ENCODE results near the gene LRIG3. TPM values are rescaled to one million over a fixed set of nuclear protein-coding genes. Genes with fewer than 3 reads are reported as not detected.

Gene LRIG3
- polyA plus RNA-seq, 1 of the 3 experiments (the other 2 are of a cell fraction) = 0.03 TPM

GRCh38 chr12:58963844-58964243 lies 43.5 kb upstream of the LRIG3 start:
- ChIA-PET CTCF (no interaction called here), POLR2A (no interaction called here)
- no peaks in the 10 kb centered on the region for H3K36me3 ChIP-seq (replicated peaks in 1 of 2; ENCODE audit: control insufficient read depth in 1 of 2, insufficient read depth in 2 of 2, low read length in 1 of 2)
- no peak overlapping the region for H3K9ac ChIP-seq
- peaks cover 5% of the 10 kb centered on the region; the same call in 1 of the 2 replicates for H3K27me3 ChIP-seq (ENCODE audit: insufficient read depth)
- H3K79me2 ChIP-seq (ENCODE audit: insufficient read depth) = no peaks in the 10 kb centered on the region
- TF ChIP-seq EZH2phosphoT487 (IDR thresholded peaks at IDR 0.05; ENCODE audit: borderline replicate concordance, low read depth) (no peak), CHD2 (IDR thresholded peaks at IDR 0.05; ENCODE audit: low read length, partially characterized antibody) (no peak), GATA2 (CRISPR knock-in tag; IDR thresholded peaks at IDR 0.05) (no peak), JUND (IDR thresholded peaks at IDR 0.05) (no peak), PBX3 (IDR thresholded peaks at IDR 0.05) (no peak), FOXM1 (IDR thresholded peaks at IDR 0.05; ENCODE audit: low read depth) (no peak), RFX5 (IDR thresholded peaks at IDR 0.05; ENCODE audit: low read length) (no peak), POLR2AphosphoS5 (IDR thresholded peaks at IDR 0.05; ENCODE audit: low read depth, low read length) (no peak), RCOR1 (IDR thresholded peaks at IDR 0.05; ENCODE audit: low read length) (no peak), GABPA (IDR thresholded peaks at IDR 0.05; ENCODE audit: low read depth) (no peak), SMC3 (IDR thresholded peaks at IDR 0.05; ENCODE audit: low read depth, low read length) (no peak), CTCF (IDR thresholded peaks at IDR 0.05) (no peak), FOXJ3 (CRISPR knock-in tag; IDR thresholded peaks at IDR 0.05) (no peak), EP300 (IDR thresholded peaks at IDR 0.05; ENCODE audit: borderline replicate concordance in 1 of 2, low read depth in 1 of 2, low read length in 1 of 2) (no peak), TAF1 (IDR thresholded peaks at IDR 0.05; ENCODE audit: borderline replicate concordance, low read depth, low read length) (no peak), FOSL2 (IDR thresholded peaks at IDR 0.05; ENCODE audit: borderline replicate concordance, low read depth) (no peak)
- no peaks in the 10 kb centered on the region for H4K20me1 ChIP-seq (ENCODE audit: insufficient read depth)
- no peak for DNase-seq
- no peak overlapping the region for H3K27ac ChIP-seq (ENCODE audit: low read depth in 2 of 2, low read length in 1 of 2)
- H3K9me2 ChIP-seq = no peaks in the 10 kb centered on the region
- no peaks in the 10 kb centered on the region for H3K9me3 ChIP-seq
- H3K4me3 ChIP-seq (ENCODE audit: low read depth in 2 of 2, low read length in 1 of 2) = no peak overlapping the region
- WGBS (ENCODE audit: low lambda C conversion rate) = 25% methylated on average over 1 of the region's 1 CpG
- H2AFZ ChIP-seq (ENCODE audit: low read depth) = no peak overlapping the region
- no peaks in the 10 kb centered on the region for H3K4me1 ChIP-seq (ENCODE audit: control insufficient read depth in 1 of 2, insufficient read depth in 2 of 2, low read depth in 1 of 2, low read length in 1 of 2)
- no peak overlapping the region for H3K4me2 ChIP-seq
- no peaks in the 10 kb centered on the region for H3F3A ChIP-seq (replicated peaks; ENCODE audit: insufficient read depth)

- no peak overlapping the region for H3K4me2 ChIP-seq
- no peaks in the 10 kb centered on the region for H3K4me1 ChIP-seq (ENCODE audit: control insufficient read depth in 1 of 2, insufficient read depth in 2 of 2, low read depth in 1 of 2, low read length in 1 of 2)
- H3K27ac ChIP-seq (ENCODE audit: low read depth in 2 of 2, low read length in 1 of 2) = no peak overlapping the region
- H3K9ac ChIP-seq = no peak overlapping the region
- no peaks in the 10 kb centered on the region for H3K9me3 ChIP-seq
- POLR2A ChIA-PET = no interaction called here
- WGBS (ENCODE audit: low lambda C conversion rate) = 18% methylated on average over 4 of the region's 4 CpGs
- H4K20me1 ChIP-seq (ENCODE audit: insufficient read depth) = no peaks in the 10 kb centered on the region
- H3K36me3 ChIP-seq (replicated peaks in 1 of 2; ENCODE audit: control insufficient read depth in 1 of 2, insufficient read depth in 2 of 2, low read length in 1 of 2) = no peaks in the 10 kb centered on the region
- H3K4me3 ChIP-seq (ENCODE audit: low read depth in 2 of 2, low read length in 1 of 2) = no peak overlapping the region
- H2AFZ ChIP-seq (ENCODE audit: low read depth) = no peak overlapping the region
- CTCF ChIA-PET = no interaction called here
- no peak for DNase-seq
- H3F3A ChIP-seq (replicated peaks; ENCODE audit: insufficient read depth) = no peaks in the 10 kb centered on the region
- no peaks in the 10 kb centered on the region for H3K9me2 ChIP-seq
- no peaks in the 10 kb centered on the region for H3K79me2 ChIP-seq (ENCODE audit: insufficient read depth)
- TF ChIP-seq ZBTB33 (IDR thresholded peaks at IDR 0.05; ENCODE audit: borderline replicate concordance, low read depth) (no peak), FOXJ3 (CRISPR knock-in tag; IDR thresholded peaks at IDR 0.05) (no peak), RXRA (IDR thresholded peaks at IDR 0.05; ENCODE audit: borderline replicate concordance, low read depth) (no peak), MXI1 (IDR thresholded peaks at IDR 0.05; ENCODE audit: low read depth, low read length) (no peak), USF2 (IDR thresholded peaks at IDR 0.05; ENCODE audit: borderline replicate concordance, low read depth, low read length) (no peak), CHD2 (IDR thresholded peaks at IDR 0.05; ENCODE audit: low read length, partially characterized antibody) (no peak)
- peaks cover 5% of the 10 kb centered on the region; the same call in 1 of the 2 replicates for H3K27me3 ChIP-seq (ENCODE audit: insufficient read depth)
These were observed 41.6 kb upstream of the LRIG3 start for GRCh38 chr12:58961906-58962305.

Measured in SK-N-SH (cell line).